ENCODE results near the gene SMDT1.

DNA sequence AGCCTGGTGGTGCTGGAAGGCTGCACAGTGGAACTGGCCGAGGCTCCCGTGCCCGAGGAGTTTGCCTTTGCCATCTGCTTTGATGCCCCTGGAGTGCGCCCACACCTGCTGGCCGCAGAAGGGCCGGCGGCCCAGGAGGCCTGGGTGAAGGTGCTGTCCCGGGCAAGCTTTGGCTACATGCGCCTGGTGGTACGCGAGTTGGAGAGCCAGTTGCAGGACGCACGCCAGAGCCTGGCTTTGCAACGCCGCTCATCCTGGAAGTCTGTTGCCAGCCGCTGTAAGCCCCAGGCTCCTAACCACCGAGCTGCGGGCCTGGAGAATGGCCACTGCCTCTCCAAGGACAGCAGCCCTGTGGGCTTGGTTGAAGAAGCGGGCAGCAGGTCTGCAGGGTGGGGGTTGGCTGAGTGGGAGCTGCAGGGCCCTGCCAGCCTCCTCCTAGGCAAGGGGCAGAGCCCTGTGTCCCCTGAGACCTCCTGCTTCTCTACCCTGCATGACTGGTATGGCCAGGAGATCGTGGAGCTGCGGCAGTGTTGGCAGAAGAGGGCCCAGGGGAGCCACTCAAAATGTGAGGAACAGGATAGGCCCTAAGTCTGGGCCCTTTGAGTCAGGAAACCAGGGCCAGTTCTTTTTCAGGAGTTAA, 1.9 kb upstream of the SMDT1 start:
- TF ChIP-seq GATA2 (IDR thresholded peaks at IDR 0.05; ENCODE audit: low read depth, low read length) = no peak
- TF ChIP-seq GATA3 (IDR thresholded peaks at IDR 0.05; ENCODE audit: low read depth, low read length) = no peak

Data from SH-SY5Y (cell line).